ENCODE measurements around the gene RCC1.

The RCC1 gene

DNA sequence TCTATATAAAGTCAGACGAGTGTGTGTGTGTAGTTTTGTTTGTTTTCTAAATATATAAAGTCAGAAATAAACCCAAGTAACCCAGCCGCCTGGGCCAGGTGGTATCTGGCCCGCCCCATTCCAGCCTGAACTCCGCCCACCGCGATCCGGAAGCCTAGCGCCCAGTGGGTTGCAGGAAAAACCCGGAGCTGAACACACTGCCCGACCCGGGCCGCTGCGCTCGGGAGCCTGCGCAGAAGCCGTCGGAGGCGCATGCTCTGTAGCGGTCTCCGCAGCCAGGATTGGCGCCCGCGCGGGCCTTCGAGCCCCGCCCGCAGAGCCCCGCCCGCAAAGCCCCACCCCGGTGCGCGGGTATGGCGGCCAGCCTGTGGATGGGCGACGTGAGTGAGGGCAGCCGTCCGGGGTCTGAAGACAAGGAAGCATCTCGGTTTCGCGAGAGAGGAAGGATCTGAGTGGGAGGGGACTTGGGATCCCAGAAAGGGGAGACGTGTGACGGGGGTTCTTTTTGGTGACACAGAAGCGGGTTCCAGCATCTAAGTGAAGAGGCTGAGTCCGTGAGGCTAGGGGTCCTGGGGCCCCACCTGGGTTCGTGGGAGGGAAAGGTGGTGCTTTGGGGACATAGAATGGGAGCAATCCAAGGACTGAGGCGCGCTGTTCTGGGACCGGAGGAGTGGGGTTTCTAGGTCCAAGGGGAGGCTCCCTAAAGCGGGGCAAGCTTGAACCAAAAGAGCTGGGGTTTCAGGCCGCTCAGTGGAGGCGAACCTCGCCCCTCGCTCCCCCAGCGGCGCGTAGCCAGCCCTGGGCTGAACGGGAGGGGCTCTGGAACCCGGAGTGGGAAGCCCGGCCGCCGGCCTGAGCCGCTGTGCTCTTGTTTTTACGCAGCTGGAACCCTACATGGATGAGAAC is 47.2 kb downstream of the RCC1 start, which contains the start of gene TRNAU1AP:
Gene TRNAU1AP (plus strand): TSS at position 328 of the 906 bp plus-strand sequence. CDS start 26 bp downstream, at position 354.
- Histone ChIP-seq H3K4ac (ENCODE audit: low read length) (no peak within 1 kb of the TSS), H4K91ac (ENCODE audit: low read depth, low read length, poor library complexity) (no peak within 1 kb of the TSS), H3K14ac (ENCODE audit: low read length) (no peak within 1 kb of the TSS), H3K9me3 (replicated peaks in 1 of 2; ENCODE audit: control insufficient read depth in 2 of 2, insufficient read depth in 1 of 2, low read depth in 1 of 2, low read length in 2 of 2) (no peaks in the 10 kb centered on the region), H3K18ac (ENCODE audit: low read length) (peak within 1 kb of the TSS; percentile 91), H3K4me1 (ENCODE audit: control insufficient read depth in 2 of 2, insufficient read depth in 1 of 2, low read depth in 1 of 2, low read length in 2 of 2) (peaks cover 0 to 3% of the 10 kb centered on the region in 2 donors), H4K8ac (ENCODE audit: low read depth, low read length) (no peak within 1 kb of the TSS), H3K36me3 (replicated peaks in 1 of 2; ENCODE audit: control insufficient read depth in 2 of 2, insufficient read depth in 2 of 2, low read length in 2 of 2) (peaks cover 0 to 33% of the 10 kb centered on the region in 2 donors), H2BK12ac (ENCODE audit: low read length) (no peak within 1 kb of the TSS), H2BK15ac (ENCODE audit: low read length) (no peak within 1 kb of the TSS), H2AFZ (ENCODE audit: low read length) (peak within 1 kb of the TSS; percentile 93), H3K79me1 (ENCODE audit: low read depth, low read length) (peaks cover 4% of the 10 kb centered on the region), H3K27ac (replicated peaks; ENCODE audit: low read length) (no peak within 1 kb of the TSS), H3K4me2 (ENCODE audit: insufficient read depth, low read length, poor library complexity, severe bottlenecking) (peak within 1 kb of the TSS; percentile 63), H2BK5ac (ENCODE audit: low read length) (peak within 1 kb of the TSS; percentile 70), H2BK120ac (ENCODE audit: low read depth, low read length) (no peak within 1 kb of the TSS), H2AK5ac (ENCODE audit: low read depth, low read length) (peak within 1 kb of the TSS; percentile 76), H3K9ac (ENCODE audit: low read depth, low read length, poor library complexity) (peak within 1 kb of the TSS; percentile 71), H3K4me3 (ENCODE audit: low read length in 2 of 2) (peak within 1 kb of the TSS; percentile 87 to 94), H3K27me3 (ENCODE audit: control insufficient read depth in 3 of 3, insufficient read depth in 3 of 3, low read depth in 1 of 3, low read length in 3 of 3) (no peaks in the 10 kb centered on the region), H3K23ac (ENCODE audit: low read depth, low read length, poor library complexity) (peak within 1 kb of the TSS; percentile 94)
- peak; percentile 95 for DNase-seq (ENCODE audit: low spot score)
- no CpG with 5 or more reads among the region's 63 CpGs for WGBS, 2 donors (ENCODE audit: extremely low coverage in 2 of 2, insufficient read length in 2 of 2, insufficient replicate concordance in 1 of 2)

DNA sequence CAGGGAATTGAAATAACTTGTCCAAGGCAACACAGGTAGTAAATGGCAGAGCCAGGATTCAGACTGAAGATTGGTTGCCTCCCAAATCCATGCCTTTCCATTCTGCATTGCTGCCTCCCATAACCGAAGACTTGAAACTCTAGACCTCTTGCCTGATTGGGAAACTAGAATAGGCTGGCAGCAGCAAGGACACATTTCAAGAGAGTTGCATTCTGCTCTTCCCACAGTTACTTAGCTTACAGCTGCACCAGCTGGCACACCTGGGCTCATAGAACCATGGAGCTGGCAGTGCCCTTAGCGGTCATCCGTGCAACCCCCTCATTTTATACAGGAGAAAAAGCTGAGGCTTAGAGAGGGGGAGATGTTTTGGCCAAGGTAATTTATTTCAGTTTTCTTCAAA is 55.0 kb downstream of the RCC1 start:
- Histone ChIP-seq H3K4me1 (ENCODE audit: control insufficient read depth in 2 of 2, insufficient read depth in 1 of 2, low read depth in 1 of 2, low read length in 2 of 2) (no peaks in the 10 kb centered on the region), H3K36me3 (replicated peaks in 1 of 2; ENCODE audit: control insufficient read depth in 2 of 2, insufficient read depth in 2 of 2, low read length in 2 of 2) (peaks cover 23 to 77% of the 10 kb centered on the region in 2 donors), H2AK5ac (ENCODE audit: low read depth, low read length) (no peak overlapping the region), H3K9ac (ENCODE audit: low read depth, low read length, poor library complexity) (no peak overlapping the region), H3K14ac (ENCODE audit: low read length) (no peak overlapping the region), H3K27me3 (ENCODE audit: control insufficient read depth in 3 of 3, insufficient read depth in 3 of 3, low read depth in 1 of 3, low read length in 3 of 3) (no peaks in the 10 kb centered on the region), H3K4ac (ENCODE audit: low read length) (no peak overlapping the region), H3K18ac (ENCODE audit: low read length) (no peak overlapping the region), H4K91ac (ENCODE audit: low read depth, low read length, poor library complexity) (no peak overlapping the region), H3K4me2 (ENCODE audit: insufficient read depth, low read length, poor library complexity, severe bottlenecking) (no peak overlapping the region), H2BK12ac (ENCODE audit: low read length) (no peak overlapping the region), H4K8ac (ENCODE audit: low read depth, low read length) (no peak overlapping the region), H3K23ac (ENCODE audit: low read depth, low read length, poor library complexity) (no peak overlapping the region), H3K79me1 (ENCODE audit: low read depth, low read length) (no peaks in the 10 kb centered on the region), H2AFZ (ENCODE audit: low read length) (no peak overlapping the region), H2BK5ac (ENCODE audit: low read length) (no peak overlapping the region), H2BK15ac (ENCODE audit: low read length) (no peak overlapping the region), H2BK120ac (ENCODE audit: low read depth, low read length) (no peak overlapping the region), H3K4me3 (ENCODE audit: low read length in 2 of 2) (no peak overlapping the region), H3K9me3 (replicated peaks in 1 of 2; ENCODE audit: control insufficient read depth in 2 of 2, insufficient read depth in 1 of 2, low read depth in 1 of 2, low read length in 2 of 2) (no peaks in the 10 kb centered on the region), H3K27ac (replicated peaks; ENCODE audit: low read length) (no peak overlapping the region)
- no CpG with 5 or more reads among the region's 3 CpGs for WGBS, 2 donors (ENCODE audit: extremely low coverage in 2 of 2, insufficient read length in 2 of 2, insufficient replicate concordance in 1 of 2)
- no peak for DNase-seq (ENCODE audit: low spot score)

DNA sequence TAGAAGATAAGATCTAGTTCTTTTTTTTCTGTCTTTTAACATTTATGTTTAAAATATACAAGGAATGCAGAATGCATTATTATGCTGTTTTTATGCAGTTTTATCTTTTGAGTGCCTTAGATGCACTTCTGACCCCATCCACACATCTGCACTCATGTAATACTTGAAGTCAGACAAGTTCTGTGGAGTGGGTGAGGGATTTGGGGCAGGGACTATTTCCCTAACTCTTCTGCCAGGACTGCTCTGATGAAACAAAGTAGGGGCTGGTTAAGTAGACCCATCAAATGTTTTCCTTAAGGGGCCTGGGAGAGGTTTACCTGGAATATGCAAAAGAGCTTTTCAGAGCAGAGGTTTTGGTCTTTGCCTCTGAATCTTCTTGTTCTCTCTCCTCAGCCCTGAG is 58.5 kb downstream of the RCC1 start:
- Histone ChIP-seq H3K4me1 (ENCODE audit: control insufficient read depth in 2 of 2, insufficient read depth in 1 of 2, low read depth in 1 of 2, low read length in 2 of 2) (no peaks in the 10 kb centered on the region), H3K18ac (ENCODE audit: low read length) (no peak overlapping the region), H3K4me2 (ENCODE audit: insufficient read depth, low read length, poor library complexity, severe bottlenecking) (no peak overlapping the region), H3K4me3 (ENCODE audit: low read length in 2 of 2) (no peak overlapping the region), H3K36me3 (replicated peaks in 1 of 2; ENCODE audit: control insufficient read depth in 2 of 2, insufficient read depth in 2 of 2, low read length in 2 of 2) (peaks cover 35 to 85% of the 10 kb centered on the region in 2 donors), H3K23ac (ENCODE audit: low read depth, low read length, poor library complexity) (no peak overlapping the region), H2BK5ac (ENCODE audit: low read length) (no peak overlapping the region), H3K9me3 (replicated peaks in 1 of 2; ENCODE audit: control insufficient read depth in 2 of 2, insufficient read depth in 1 of 2, low read depth in 1 of 2, low read length in 2 of 2) (no peaks in the 10 kb centered on the region), H2BK12ac (ENCODE audit: low read length) (no peak overlapping the region), H3K27me3 (ENCODE audit: control insufficient read depth in 3 of 3, insufficient read depth in 3 of 3, low read depth in 1 of 3, low read length in 3 of 3) (no peaks in the 10 kb centered on the region), H4K91ac (ENCODE audit: low read depth, low read length, poor library complexity) (no peak overlapping the region), H3K14ac (ENCODE audit: low read length) (no peak overlapping the region), H3K9ac (ENCODE audit: low read depth, low read length, poor library complexity) (no peak overlapping the region), H3K4ac (ENCODE audit: low read length) (no peak overlapping the region), H3K79me1 (ENCODE audit: low read depth, low read length) (no peaks in the 10 kb centered on the region), H3K27ac (replicated peaks; ENCODE audit: low read length) (no peak overlapping the region), H2AK5ac (ENCODE audit: low read depth, low read length) (no peak overlapping the region), H2BK120ac (ENCODE audit: low read depth, low read length) (no peak overlapping the region), H2BK15ac (ENCODE audit: low read length) (no peak overlapping the region), H2AFZ (ENCODE audit: low read length) (no peak overlapping the region), H4K8ac (ENCODE audit: low read depth, low read length) (no peak overlapping the region)
- no peak for DNase-seq (ENCODE audit: low spot score)

DNA sequence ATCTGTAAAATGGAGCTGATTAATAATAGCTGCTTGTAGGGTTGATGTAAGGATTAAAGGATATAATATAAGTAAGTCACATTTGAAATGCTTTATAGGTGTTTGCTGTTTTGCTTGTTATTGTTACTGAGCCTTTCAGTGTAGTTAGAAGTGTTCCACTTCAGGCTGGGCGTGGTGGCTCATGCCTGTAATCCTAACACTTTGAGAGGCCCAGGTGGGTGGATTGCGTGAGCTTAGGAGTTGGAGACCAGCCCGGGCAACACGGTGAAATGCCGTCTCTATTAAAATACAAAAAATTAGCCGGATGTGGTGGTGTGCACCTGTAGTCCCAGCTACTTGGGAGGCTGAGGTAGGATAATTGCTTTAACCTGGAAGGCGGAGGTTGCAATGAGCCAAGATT is 59.2 kb downstream of the RCC1 start:
- H3K4me3 ChIP-seq (ENCODE audit: low read length in 2 of 2): no peak overlapping the region
- no CpG with 5 or more reads among the region's 7 CpGs for WGBS, 2 donors (ENCODE audit: extremely low coverage in 2 of 2, insufficient read length in 2 of 2, insufficient replicate concordance in 1 of 2)
- H3K79me1 ChIP-seq (ENCODE audit: low read depth, low read length): no peaks in the 10 kb centered on the region
- H4K8ac ChIP-seq (ENCODE audit: low read depth, low read length): no peak overlapping the region
- H3K9me3 ChIP-seq (replicated peaks in 1 of 2; ENCODE audit: control insufficient read depth in 2 of 2, insufficient read depth in 1 of 2, low read depth in 1 of 2, low read length in 2 of 2): no peaks in the 10 kb centered on the region
- no peaks in the 10 kb centered on the region for H3K4me1 ChIP-seq (ENCODE audit: control insufficient read depth in 2 of 2, insufficient read depth in 1 of 2, low read depth in 1 of 2, low read length in 2 of 2)
- H2BK120ac ChIP-seq (ENCODE audit: low read depth, low read length): no peak overlapping the region
- H3K23ac ChIP-seq (ENCODE audit: low read depth, low read length, poor library complexity): no peak overlapping the region
- no peak overlapping the region for H3K9ac ChIP-seq (ENCODE audit: low read depth, low read length, poor library complexity)
- no peak overlapping the region for H2BK15ac ChIP-seq (ENCODE audit: low read length)
- H3K27ac ChIP-seq (replicated peaks; ENCODE audit: low read length): no peak overlapping the region
- H2AK5ac ChIP-seq (ENCODE audit: low read depth, low read length): no peak overlapping the region
- H3K18ac ChIP-seq (ENCODE audit: low read length): no peak overlapping the region
- no peak overlapping the region for H2AFZ ChIP-seq (ENCODE audit: low read length)
- H3K27me3 ChIP-seq (ENCODE audit: control insufficient read depth in 3 of 3, insufficient read depth in 3 of 3, low read depth in 1 of 3, low read length in 3 of 3): no peaks in the 10 kb centered on the region
- no peak overlapping the region for H2BK5ac ChIP-seq (ENCODE audit: low read length)
- H3K4ac ChIP-seq (ENCODE audit: low read length): no peak overlapping the region
- no peak overlapping the region for H2BK12ac ChIP-seq (ENCODE audit: low read length)
- no peak for DNase-seq (ENCODE audit: low spot score)
- no peak overlapping the region for H3K4me2 ChIP-seq (ENCODE audit: insufficient read depth, low read length, poor library complexity, severe bottlenecking)
- H4K91ac ChIP-seq (ENCODE audit: low read depth, low read length, poor library complexity): no peak overlapping the region
- H3K14ac ChIP-seq (ENCODE audit: low read length): no peak overlapping the region
- peaks cover 32 to 79% of the 10 kb centered on the region in 2 donors for H3K36me3 ChIP-seq (replicated peaks in 1 of 2; ENCODE audit: control insufficient read depth in 2 of 2, insufficient read depth in 2 of 2, low read length in 2 of 2)

All from neuronal stem cell (in vitro differentiated cells).